Stomach (tissue), 9 donors: ENCODE results near the gene FEZ2. TPM values are rescaled to one million over a fixed set of nuclear protein-coding genes. Genes with fewer than 3 reads are reported as not detected.

Experiments used
- DNase-seq, 2 donors: peaks; one replicate each; pipeline versions ENCODE4 v3.0.0 to v3.0.0-alpha.2; 2013 to 2019
- H3K27ac ChIP-seq, 5 donors: fragments of 200-600 bp in 4 of 5; sonication (generic) in 4 of 5; one replicate each; pipeline ENCODE4 v1.5.1; 2013 to 2019; ENCODE audit warnings: mild to moderate bottlenecking in 1 of 5, moderate library complexity in 1 of 5
- H3K27me3 ChIP-seq, 3 donors: fragments of 200-600 bp; sonication (generic); one replicate each; pipeline ENCODE4 v1.5.1; 2017 to 2019; ENCODE audit warnings: mixed run types in 1 of 3
- H3K36me3 ChIP-seq, 4 donors: fragments of 200-600 bp; sonication (generic); 1 replicate in 3 of 4; 2 replicates in 1 of 4; pipeline ENCODE4 v1.5.1; 2016 to 2019
- H3K4me1 ChIP-seq, 4 donors: fragments of 200-600 bp; sonication (generic); one replicate each; pipeline ENCODE4 v1.5.1; 2016 to 2019
- H3K4me3 ChIP-seq, 4 donors: fragments of 200-600 bp; sonication (generic) in 3 of 4; one replicate each; pipeline ENCODE4 v1.5.1; 2016 to 2019; ENCODE audit warnings: mild to moderate bottlenecking in 1 of 4
- H3K9me3 ChIP-seq, 4 donors: fragments of 200-600 bp; sonication (generic); one replicate each; pipeline ENCODE4 v1.5.1; 2016 to 2019
- CTCF ChIP-seq, 7 experiments: fragments of 450-650 bp in 4 of 7; fragments of 200-600 bp in 3 of 7; sonication (generic) in 3 of 7; IDR thresholded peaks; one replicate each; pipeline ENCODE4 v1.5.1; 2016 to 2019; ENCODE audit warnings: antibody characterized with exemption in 7 of 7, control low read depth in 2 of 7, mild to moderate bottlenecking in 1 of 7
- EP300 ChIP-seq: sonication (generic); formaldehyde crosslinking; IDR thresholded peaks from one replicate; pipeline ENCODE4 v1.6.1; 2017; ENCODE audit warnings: antibody characterized with exemption
- POLR2A ChIP-seq, 4 donors: fragments of 450-650 bp; IDR thresholded peaks; one replicate each; pipeline ENCODE4 v1.6.1; 2016; ENCODE audit warnings: antibody characterized with exemption in 4 of 4, control low read depth in 2 of 4, mild to moderate bottlenecking in 1 of 4, moderate library complexity in 1 of 4
- POLR2AphosphoS5 ChIP-seq, 3 donors: sonication (generic); formaldehyde crosslinking; IDR thresholded peaks; one replicate each; pipeline ENCODE4 v1.6.1; 2016; ENCODE audit warnings: antibody characterized with exemption in 3 of 3
- WGBS, 5 donors: extraction: QIAGEN DNeasy Blood & Tissue Kit in 3 of 5; methylation state at CpG; one replicate each; pipeline versions ENCODE4 v1.1.5 to v1.1.7; 2013 to 2018; 5-methylcytosine and 5-hydroxymethylcytosine counted together
- intact Hi-C: fragments of 100-400 bp; cut with DNase I; formaldehyde crosslinking; loops from one replicate; pipeline ENCODE4 v1.15.1; 2023; ENCODE audit warnings: low total_unique reads
- polyA plus RNA-seq, 3 donors: library from polyadenylated mRNA; stranded (reverse); fragments of 200-250 nt; gene quantifications; one replicate each; pipeline ENCODE4 v1.2.3, GENCODE V29; 2013
- total RNA-seq, 5 donors: library from RNA; depleted of rRNA; stranded (reverse); fragments of >200 nt; gene quantifications; one replicate each; pipeline versions ENCODE4 v1.1.0 to v1.2.3, GENCODE V29; 2014 to 2016
- donor health status: healthy with polysubstance abuse.
- donor health status: Bipolar disorder and iron deficiency.
- donor health status: healthy.

Gene FEZ2
- total and polyA plus RNA-seq, 8 donors = 17.7 to 100.0 (median 25.8) TPM

GRCh38 chr2:36577884-36578283, 20.1 kb downstream of the FEZ2 start:
- Histone ChIP-seq H3K9me3 (no peaks in the 10 kb centered on the region), H3K4me1 (peaks cover 0 to 23% (median 12%) of the 10 kb centered on the region in 4 donors), H3K36me3 (peaks cover 22 to 86% (median 80%) of the 10 kb centered on the region in 4 donors), H3K4me3 (no peak overlapping the region), H3K27ac (peak overlapping the region in 3 of 5 donors; percentile 50 to 83 (median 71)), H3K27me3 (no peaks in the 10 kb centered on the region)
- TF ChIP-seq EP300 = no peak
- no peak for TF ChIP-seq CTCF (IDR thresholded peaks at IDR 0.05)
- no peak for TF ChIP-seq POLR2AphosphoS5 (IDR thresholded peaks at IDR 0.05)
- TF ChIP-seq POLR2A (IDR thresholded peaks at IDR 0.05) = no peak
- no peak for DNase-seq
- WGBS, 5 donors = 43 to 67% (median 60%) methylated on average over 2 of the region's 2 CpGs
- intact Hi-C loops = no loop called here

- H3K4me3 ChIP-seq = no peak overlapping the region
- H3K36me3 ChIP-seq = peaks cover 11 to 54% (median 49%) of the 10 kb centered on the region in 4 donors
- TF ChIP-seq POLR2AphosphoS5 (IDR thresholded peaks at IDR 0.05) = no peak
- no peak for TF ChIP-seq CTCF (IDR thresholded peaks at IDR 0.05)
- TF ChIP-seq EP300 = no peak
- TF ChIP-seq POLR2A (IDR thresholded peaks at IDR 0.05) = no peak
- intact Hi-C loops = no loop called here
- no peaks in the 10 kb centered on the region for H3K9me3 ChIP-seq
- 88 to 98% (median 95%) methylated on average over 2 of the region's 2 CpGs for WGBS, 5 donors
- H3K27ac ChIP-seq = no peak overlapping the region
- H3K27me3 ChIP-seq = no peaks in the 10 kb centered on the region
- peaks cover 0 to 48% (median 23%) of the 10 kb centered on the region in 4 donors for H3K4me1 ChIP-seq
- DNase-seq = no peak
Observed at GRCh38 chr2:36574560-36574959, 23.4 kb downstream of the FEZ2 start.

- Histone ChIP-seq H3K4me3 (no peak overlapping the region), H3K27me3 (no peaks in the 10 kb centered on the region), H3K9me3 (no peaks in the 10 kb centered on the region), H3K27ac (no peak overlapping the region), H3K36me3 (peaks cover 1 to 43% (median 35%) of the 10 kb centered on the region in 4 donors), H3K4me1 (peaks cover 0 to 52% (median 28%) of the 10 kb centered on the region in 4 donors)
- TF ChIP-seq POLR2AphosphoS5 (IDR thresholded peaks at IDR 0.05) = no peak
- TF ChIP-seq CTCF (IDR thresholded peaks at IDR 0.05) = no peak
- no peak for TF ChIP-seq POLR2A (IDR thresholded peaks at IDR 0.05)
- TF ChIP-seq EP300 = no peak
- no peak for DNase-seq
- intact Hi-C loops = no loop called here
- 83 to 95% (median 90%) methylated on average over 1 of the region's 1 CpG for WGBS, 5 donors
Observed at GRCh38 chr2:36573165-36573564, 24.8 kb downstream of the FEZ2 start.

- intact Hi-C loops = no loop called here
- Histone ChIP-seq H3K4me1 (peaks cover 0 to 57% (median 30%) of the 10 kb centered on the region in 4 donors), H3K27ac (peak overlapping the region in 1 of 5 donors; percentile 6), H3K27me3 (no peaks in the 10 kb centered on the region), H3K4me3 (no peak overlapping the region), H3K9me3 (no peaks in the 10 kb centered on the region), H3K36me3 (peaks cover 0 to 38% (median 31%) of the 10 kb centered on the region in 4 donors)
- peak in 1 of 2 donors; percentile 12 for DNase-seq
- WGBS, 5 donors = 55 to 71% (median 61%) methylated on average over 4 of the region's 4 CpGs
- no peak for TF ChIP-seq CTCF (IDR thresholded peaks at IDR 0.05)
- no peak for TF ChIP-seq POLR2A (IDR thresholded peaks at IDR 0.05)
- no peak for TF ChIP-seq POLR2AphosphoS5 (IDR thresholded peaks at IDR 0.05)
- no peak for TF ChIP-seq EP300
Observed at GRCh38 chr2:36572719-36573059, 25.3 kb downstream of the FEZ2 start.
